Testis (tissue), 2 donors: ENCODE results near the gene RAPGEF5.

Source experiments
- POLR2A ChIP-seq: fragments of 450-650 bp; IDR thresholded peaks from one replicate; pipeline ENCODE4 v1.6.1; 2017; ENCODE audit warnings: antibody characterized with exemption, mild to moderate bottlenecking, moderate library complexity
- TF ChIP-seq, protein P1 (sequence below), 3 experiments: fragments of 450-650 bp in 2 of 3; fragments of 200-600 bp in 1 of 3; sonication (generic) in 1 of 3; IDR thresholded peaks; one replicate each; pipeline ENCODE4 v1.5.1; 2016 to 2019; ENCODE audit warnings: antibody characterized with exemption in 3 of 3, mild to moderate bottlenecking in 2 of 3, moderate library complexity in 1 of 3

GRCh38 chr7:22286436-22286835 is 70.5 kb downstream of the RAPGEF5 start:
- TF ChIP-seq, protein P1, sequence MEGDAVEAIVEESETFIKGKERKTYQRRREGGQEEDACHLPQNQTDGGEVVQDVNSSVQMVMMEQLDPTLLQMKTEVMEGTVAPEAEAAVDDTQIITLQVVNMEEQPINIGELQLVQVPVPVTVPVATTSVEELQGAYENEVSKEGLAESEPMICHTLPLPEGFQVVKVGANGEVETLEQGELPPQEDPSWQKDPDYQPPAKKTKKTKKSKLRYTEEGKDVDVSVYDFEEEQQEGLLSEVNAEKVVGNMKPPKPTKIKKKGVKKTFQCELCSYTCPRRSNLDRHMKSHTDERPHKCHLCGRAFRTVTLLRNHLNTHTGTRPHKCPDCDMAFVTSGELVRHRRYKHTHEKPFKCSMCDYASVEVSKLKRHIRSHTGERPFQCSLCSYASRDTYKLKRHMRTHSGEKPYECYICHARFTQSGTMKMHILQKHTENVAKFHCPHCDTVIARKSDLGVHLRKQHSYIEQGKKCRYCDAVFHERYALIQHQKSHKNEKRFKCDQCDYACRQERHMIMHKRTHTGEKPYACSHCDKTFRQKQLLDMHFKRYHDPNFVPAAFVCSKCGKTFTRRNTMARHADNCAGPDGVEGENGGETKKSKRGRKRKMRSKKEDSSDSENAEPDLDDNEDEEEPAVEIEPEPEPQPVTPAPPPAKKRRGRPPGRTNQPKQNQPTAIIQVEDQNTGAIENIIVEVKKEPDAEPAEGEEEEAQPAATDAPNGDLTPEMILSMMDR (IDR thresholded peaks at IDR 0.05): no peak
- TF ChIP-seq POLR2A: no peak
